Activated CD8-positive, alpha-beta T cell treated with anti-CD3 and anti-CD28 coated beads, Interleukin-2, amount 10 ng/mL, durations not matched to agents 7 days and 5 days (primary cell): Measurements from ENCODE around the gene OR5K3. TPM values are rescaled to one million over a fixed set of nuclear protein-coding genes. Genes with fewer than 3 reads are reported as not detected.

Experiments used
- ATAC-seq: fragments of 150-1000 bp; cut with Tn5 transposase; one replicate; pipeline ENCODE4 v1.10.0; 2021; ENCODE audit warnings: moderate library complexity
- CTCF ChIA-PET: fragments of 350-600 bp; sonication (Branson Sonifier 250); formaldehyde crosslinking; loops from one replicate; lab custom pipeline; 2021; ENCODE audit warnings: antibody characterized with exemption; lab: Charles Lee
- POLR2A ChIA-PET: fragments of 350-600 bp; sonication (Branson Sonifier 250); formaldehyde crosslinking; loops from one replicate; lab custom pipeline; 2021; ENCODE audit warnings: antibody characterized with exemption; lab: Charles Lee
- DNase-seq: peaks from one replicate; pipeline ENCODE4 v3.0.0-alpha.2; 2020
- H3K27ac Mint-ChIP-seq: one replicate; pipeline ENCODE4 v1.8.0; 2021; ENCODE audit warnings: mild to moderate bottlenecking, mixed read lengths
- H3K27me3 Mint-ChIP-seq: one replicate; pipeline ENCODE4 v1.8.0; 2021; ENCODE audit warnings: low read depth, mixed read lengths
- H3K36me3 Mint-ChIP-seq: one replicate; pipeline ENCODE4 v1.8.0; 2021; ENCODE audit warnings: low read depth, mixed read lengths
- H3K4me1 Mint-ChIP-seq: one replicate; pipeline ENCODE4 v1.8.0; 2021; ENCODE audit warnings: low read depth, mixed read lengths
- H3K4me3 Mint-ChIP-seq: one replicate; pipeline ENCODE4 v1.8.0; 2021; ENCODE audit warnings: mild to moderate bottlenecking, mixed read lengths
- H3K9me3 Mint-ChIP-seq: one replicate; pipeline ENCODE4 v1.8.0; 2022; ENCODE audit warnings: mixed read lengths; ENCODE audit not compliant: insufficient read depth
- total RNA-seq, 2 experiments: library from RNA; stranded (reverse); gene quantifications; one replicate each; pipeline ENCODE4 v1.2.3, GENCODE V29; 2021

The OR5K3 gene
- total RNA-seq: not detected

DNA sequence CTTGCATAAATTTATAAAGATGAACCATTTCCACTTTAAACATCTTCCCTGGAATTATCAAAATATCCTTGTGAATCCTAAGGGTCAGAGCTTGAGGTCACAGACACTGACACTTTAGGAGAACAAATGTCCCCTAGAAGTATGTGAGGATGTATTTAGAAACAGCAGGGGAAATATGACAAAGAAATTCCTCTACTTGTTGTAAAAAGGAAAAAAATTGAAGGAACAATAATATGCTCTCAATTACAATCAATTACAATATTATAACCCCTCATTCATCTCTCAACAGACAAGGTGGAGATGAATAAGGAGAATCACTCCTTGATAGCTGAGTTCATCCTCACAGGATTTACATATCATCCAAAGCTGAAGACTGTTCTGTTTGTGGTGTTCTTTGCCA lies at the start of gene OR5K3:
Gene OR5K3 (plus strand): TSS at position 301 of the 400 bp plus-strand sequence. CDS start 0 bp downstream, at position 301.
- no peaks in the 10 kb centered on the region for H3K4me1 Mint-ChIP-seq
- H3K4me3 Mint-ChIP-seq: no peak within 1 kb of the TSS
- ChIA-PET CTCF (no interaction called here), POLR2A (no interaction called here)
- peaks cover 36% of the 10 kb centered on the region for H3K27me3 Mint-ChIP-seq
- DNase-seq: no peak
- H3K36me3 Mint-ChIP-seq: no peaks in the 10 kb centered on the region
- no peak for ATAC-seq
- no peaks in the 10 kb centered on the region for H3K9me3 Mint-ChIP-seq
- H3K27ac Mint-ChIP-seq: no peak within 1 kb of the TSS

GRCh38 chr3:98341758-98342157 lies 48.7 kb upstream of the OR5K3 start:
- Mint-ChIP-seq H3K9me3 (peaks cover 12% of the 10 kb centered on the region), H3K27me3 (peaks cover 28% of the 10 kb centered on the region), H3K4me3 (no peak overlapping the region), H3K4me1 (peaks cover 12% of the 10 kb centered on the region), H3K27ac (no peak overlapping the region), H3K36me3 (no peaks in the 10 kb centered on the region)
- ChIA-PET POLR2A (no interaction called here), CTCF (no interaction called here)
- DNase-seq: no peak
- no peak for ATAC-seq

GRCh38 chr3:98343647-98344507 lies 46.6 kb upstream of the OR5K3 start:
- POLR2A ChIA-PET: no interaction called here

GRCh38 chr3:98350082-98350481 lies 40.4 kb upstream of the OR5K3 start:
- H3K4me3 Mint-ChIP-seq: no peak overlapping the region
- peaks cover 5% of the 10 kb centered on the region for H3K4me1 Mint-ChIP-seq
- H3K27me3 Mint-ChIP-seq: peaks cover 45% of the 10 kb centered on the region
- CTCF ChIA-PET: no interaction called here
- H3K36me3 Mint-ChIP-seq: no peaks in the 10 kb centered on the region
- POLR2A ChIA-PET: no interaction called here
- no peak overlapping the region for H3K27ac Mint-ChIP-seq
- H3K9me3 Mint-ChIP-seq: peaks cover 5% of the 10 kb centered on the region
- no peak for ATAC-seq
- DNase-seq: no peak

More at GRCh38 chr3:98343647-98344507, 46.6 kb upstream of the OR5K3 start:
- ATAC-seq (no peak), DNase-seq (peak; percentile 52)
- CTCF ChIA-PET: interaction anchor here (0.6 to 1.9 kb wide), 10 partner anchors 11 to 253 kb away, joined by 3 to 7 read pairs (median 4); no protein-coding TSS in a partner anchor
- no peak overlapping the region for H3K4me3 Mint-ChIP-seq
- H3K4me1 Mint-ChIP-seq: peaks cover 12% of the 10 kb centered on the region
- H3K27me3 Mint-ChIP-seq: peaks cover 32% of the 10 kb centered on the region
- H3K27ac Mint-ChIP-seq: no peak overlapping the region
- H3K9me3 Mint-ChIP-seq: peaks cover 12% of the 10 kb centered on the region
- no peaks in the 10 kb centered on the region for H3K36me3 Mint-ChIP-seq

DNA sequence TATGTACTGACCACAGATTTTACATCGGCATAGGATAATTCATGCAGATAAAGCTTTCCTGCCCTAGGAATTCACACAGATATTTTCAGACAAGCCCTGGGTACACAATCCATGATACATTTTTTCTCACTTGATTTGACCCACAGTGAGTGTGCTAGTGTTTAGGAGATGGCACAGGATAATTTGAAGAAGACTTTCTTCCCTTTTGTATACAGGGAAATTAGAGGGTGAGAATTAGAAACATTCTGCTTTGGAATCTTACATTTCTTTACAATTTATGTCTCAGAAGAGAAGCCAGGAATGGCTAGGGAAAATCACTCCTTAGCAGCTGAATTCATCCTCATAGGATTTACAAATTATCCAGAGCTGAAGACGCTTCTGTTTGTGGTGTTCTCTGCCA lies 36.9 kb upstream of the OR5K3 start, which contains the start of gene OR5K4:
Gene OR5K4 (plus strand): TSS at position 301 of the 400 bp plus-strand sequence. CDS start 0 bp downstream, at position 301.
- Mint-ChIP-seq H3K36me3 (peaks cover 2% of the 10 kb centered on the region), H3K27ac (no peak within 1 kb of the TSS), H3K9me3 (peaks cover 7% of the 10 kb centered on the region), H3K27me3 (peaks cover 37% of the 10 kb centered on the region), H3K4me3 (no peak within 1 kb of the TSS), H3K4me1 (no peaks in the 10 kb centered on the region)
- ChIA-PET POLR2A (no interaction called here), CTCF (no interaction called here)
- no peak for ATAC-seq
- no peak for DNase-seq

GRCh38 chr3:98359250-98359649 lies 31.2 kb upstream of the OR5K3 start:
- CTCF ChIA-PET: interaction anchor here (1.6 kb wide), 1 partner anchor 15 kb away, joined by 3 read pairs; no protein-coding TSS in a partner anchor
- Mint-ChIP-seq H3K9me3 (peaks cover 24% of the 10 kb centered on the region), H3K4me3 (no peak overlapping the region), H3K36me3 (peaks cover 19% of the 10 kb centered on the region), H3K27ac (no peak overlapping the region), H3K4me1 (peaks cover 11% of the 10 kb centered on the region), H3K27me3 (peaks cover 12% of the 10 kb centered on the region)
- no peak for DNase-seq
- no peak for ATAC-seq
- POLR2A ChIA-PET: no interaction called here

DNA sequence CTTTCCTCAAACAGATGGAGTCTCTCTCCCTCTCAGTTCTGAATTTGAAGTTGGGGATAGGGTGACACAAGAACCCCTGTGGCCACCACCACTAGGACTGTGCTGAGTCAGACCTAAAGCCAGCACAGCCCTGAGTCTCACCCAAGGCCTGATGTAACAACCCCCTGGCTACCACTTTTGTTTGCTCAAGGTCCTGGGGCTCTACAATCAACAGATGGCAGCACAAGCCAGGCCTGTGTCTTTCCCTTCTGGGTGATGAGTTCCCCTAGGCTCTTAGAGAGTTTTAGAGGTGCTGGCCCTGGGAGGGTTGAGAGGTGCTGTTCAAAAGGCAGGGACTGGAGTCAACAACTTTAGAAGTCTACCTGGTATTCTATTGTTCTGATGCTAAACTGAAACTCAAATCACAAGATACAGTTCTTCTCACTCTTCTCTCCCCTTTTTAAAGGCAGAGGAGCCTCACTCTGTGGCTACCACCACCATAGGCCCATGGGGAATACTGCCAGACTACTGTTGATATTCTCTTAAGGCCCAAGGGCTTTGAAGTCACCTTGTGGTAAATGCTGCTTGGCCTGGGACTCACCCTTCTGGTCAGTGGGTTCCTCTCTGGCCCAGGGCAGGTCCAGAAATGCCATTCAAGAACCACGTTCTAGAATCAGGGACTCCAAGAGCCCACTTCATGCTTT lies 30.3 kb upstream of the OR5K3 start:
- Mint-ChIP-seq H3K36me3 (peaks cover 19% of the 10 kb centered on the region), H3K27me3 (peaks cover 7% of the 10 kb centered on the region), H3K9me3 (peaks cover 27% of the 10 kb centered on the region), H3K4me3 (no peak overlapping the region), H3K4me1 (peaks cover 11% of the 10 kb centered on the region), H3K27ac (no peak overlapping the region)
- ChIA-PET CTCF (interaction anchor here (1.0 kb wide), 1 partner anchor 212 kb away, joined by 3 read pairs; no protein-coding TSS in a partner anchor), POLR2A (no interaction called here)
- peak; percentile 29 for DNase-seq
- ATAC-seq: peak; percentile 53

DNA sequence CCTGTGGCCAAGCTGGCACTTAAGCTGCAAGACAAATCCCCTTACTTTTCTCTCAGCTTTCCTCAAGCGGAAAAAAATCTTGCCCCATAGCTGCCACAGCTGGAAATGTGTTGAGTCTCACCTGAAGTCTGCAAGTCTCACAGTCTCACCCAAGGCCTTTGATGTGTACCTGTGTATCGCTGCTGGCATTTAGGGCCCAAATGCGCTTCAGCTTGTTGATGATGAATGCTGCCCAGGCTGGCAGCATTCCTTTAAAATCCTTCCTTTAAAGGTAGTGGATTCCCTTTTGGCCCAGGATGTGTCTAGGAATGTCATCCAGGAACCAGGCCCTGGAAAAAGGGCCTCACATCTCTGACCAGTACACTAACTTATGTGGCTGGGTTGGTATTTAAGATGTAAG lies 29.8 kb upstream of the OR5K3 start:
- CTCF ChIA-PET: interaction anchor here (1.0 kb wide), 1 partner anchor 212 kb away, joined by 3 read pairs; no protein-coding TSS in a partner anchor
- Mint-ChIP-seq H3K27me3 (peaks cover 8% of the 10 kb centered on the region), H3K9me3 (peaks cover 32% of the 10 kb centered on the region), H3K36me3 (peaks cover 22% of the 10 kb centered on the region), H3K27ac (no peak overlapping the region), H3K4me3 (no peak overlapping the region), H3K4me1 (peaks cover 11% of the 10 kb centered on the region)
- ATAC-seq: no peak
- POLR2A ChIA-PET: no interaction called here
- no peak for DNase-seq

DNA sequence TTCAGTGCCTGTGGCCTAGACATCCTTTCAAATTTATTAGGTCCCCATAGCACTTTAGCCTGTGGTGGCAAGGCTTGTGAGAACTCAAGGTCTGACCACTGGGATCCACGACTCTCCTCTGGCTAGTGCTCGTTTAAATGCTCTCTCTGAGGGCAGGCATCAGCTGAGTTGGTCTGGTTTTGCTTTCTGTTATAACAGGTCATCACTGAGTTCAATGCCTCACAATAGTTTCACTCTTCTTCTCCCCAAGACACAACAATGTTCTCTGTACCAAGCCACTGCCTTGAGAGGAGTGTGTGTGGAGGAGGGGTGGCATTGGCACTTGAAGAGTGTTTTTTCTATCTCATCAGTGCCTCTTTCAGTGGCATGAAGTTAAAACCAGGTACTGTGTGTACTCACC lies 29.2 kb upstream of the OR5K3 start:
- no peak for DNase-seq
- no peak overlapping the region for H3K4me3 Mint-ChIP-seq
- H3K27ac Mint-ChIP-seq: no peak overlapping the region
- H3K27me3 Mint-ChIP-seq: peaks cover 8% of the 10 kb centered on the region
- peaks cover 33% of the 10 kb centered on the region for H3K9me3 Mint-ChIP-seq
- H3K36me3 Mint-ChIP-seq: peaks cover 22% of the 10 kb centered on the region
- POLR2A ChIA-PET: no interaction called here
- peaks cover 11% of the 10 kb centered on the region for H3K4me1 Mint-ChIP-seq
- no peak for ATAC-seq
- CTCF ChIA-PET: interaction anchor here (1.0 kb wide), 1 partner anchor 211 kb away, joined by 3 read pairs; no protein-coding TSS in a partner anchor

DNA sequence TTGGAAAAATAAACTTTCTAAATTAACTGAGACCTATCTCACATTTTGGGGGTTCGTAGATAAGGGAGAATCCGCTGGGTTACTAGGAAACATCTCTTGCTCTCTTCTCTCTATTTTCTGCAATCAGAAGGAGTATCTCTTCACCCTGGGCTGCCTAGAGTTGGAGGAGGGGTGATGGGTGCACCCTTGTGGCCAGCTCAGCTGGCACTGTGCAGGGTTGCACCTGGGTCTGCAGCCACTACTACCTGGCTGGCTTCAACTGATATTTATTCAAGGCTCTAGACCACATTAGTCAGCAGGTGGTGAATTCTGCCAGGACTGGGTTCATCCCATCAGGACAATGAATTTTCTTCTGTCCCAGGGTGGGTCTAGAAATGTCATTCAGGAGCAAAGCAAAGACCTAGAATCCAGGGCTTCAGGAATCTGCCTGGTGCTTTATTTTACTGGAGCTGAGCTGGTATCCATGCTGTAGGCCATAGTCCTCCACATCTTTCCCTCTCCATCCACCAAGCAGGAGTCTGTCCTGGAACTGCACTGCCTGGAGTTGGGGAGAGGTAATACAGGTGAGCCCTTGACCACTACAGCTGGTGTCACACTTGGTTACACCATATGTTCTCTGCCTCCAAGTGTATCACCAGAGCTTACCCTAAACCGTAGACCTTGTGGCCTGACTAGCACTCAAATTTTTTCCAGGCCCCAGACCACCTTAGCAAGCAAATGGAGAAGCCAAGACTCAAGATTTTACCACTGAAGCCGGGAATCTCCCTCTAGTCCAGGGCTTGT lies 22.8 kb upstream of the OR5K3 start:
- ATAC-seq (no peak), DNase-seq (no peak)
- Mint-ChIP-seq H3K4me1 (peaks cover 6% of the 10 kb centered on the region), H3K4me3 (no peak overlapping the region), H3K9me3 (peaks cover 17% of the 10 kb centered on the region), H3K27ac (no peak overlapping the region), H3K36me3 (peaks cover 4% of the 10 kb centered on the region), H3K27me3 (peaks cover 17% of the 10 kb centered on the region)
- CTCF ChIA-PET: no interaction called here
- POLR2A ChIA-PET: no interaction called here

DNA sequence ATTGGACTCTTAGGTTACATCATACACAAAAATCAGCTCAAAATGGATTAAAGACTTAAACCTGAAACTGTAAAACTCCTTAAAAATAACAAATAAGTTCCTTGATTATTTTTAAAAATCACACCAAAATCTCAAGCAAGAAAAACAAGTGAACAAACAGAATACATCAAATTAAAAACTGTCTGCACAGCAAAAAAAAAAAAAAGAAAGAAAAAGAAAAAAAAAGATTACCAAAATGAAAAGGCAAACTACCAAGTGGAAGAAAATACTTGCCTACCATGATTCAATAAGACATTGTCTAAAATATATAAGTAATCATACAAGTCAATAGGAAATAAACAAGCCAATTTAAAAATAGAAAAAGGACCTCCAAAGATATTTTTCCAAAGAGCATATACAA lies 19.3 kb upstream of the OR5K3 start:
- DNase-seq (no peak), ATAC-seq (no peak)
- CTCF ChIA-PET: no interaction called here
- no peaks in the 10 kb centered on the region for H3K36me3 Mint-ChIP-seq
- peaks cover 8% of the 10 kb centered on the region for H3K9me3 Mint-ChIP-seq
- no peak overlapping the region for H3K4me3 Mint-ChIP-seq
- H3K4me1 Mint-ChIP-seq: peaks cover 10% of the 10 kb centered on the region
- H3K27me3 Mint-ChIP-seq: peaks cover 21% of the 10 kb centered on the region
- no peak overlapping the region for H3K27ac Mint-ChIP-seq
- POLR2A ChIA-PET: no interaction called here
